Endothelial cell of umbilical vein (primary cell): Measurements from ENCODE around the gene TGFA. TPM values are rescaled to one million over a fixed set of nuclear protein-coding genes. Genes with fewer than 3 reads are reported as not detected.

Source experiments
- BruUV-seq: library from RNA; stranded (reverse); fragments of 400-500 nt; replicated peaks from 2 replicates; lab custom pipeline; 2021; lab: Mats Ljungman, UMichigan
- CTCF ChIA-PET: fragments of 300-600, 350-600 bp; sonication (Branson Sonifier 250); formaldehyde crosslinking; loops from one replicate; lab custom pipeline; 2021; ENCODE audit warnings: antibody characterized with exemption, inconsistent platforms; lab: Charles Lee
- POLR2A ChIA-PET: fragments of 300-600, 350-600 bp; sonication (Branson Sonifier 250); formaldehyde crosslinking; loops from one replicate; lab custom pipeline; 2021; ENCODE audit warnings: antibody characterized with exemption, inconsistent platforms; lab: Charles Lee
- DNase-seq: peaks from one replicate; pipeline ENCODE4 v3.0.0-alpha.2; 2011; ENCODE audit warnings: low read depth, low spot score
- FAIRE-seq: peaks from 2 replicates; lab custom pipeline; 2011; peaks lifted over from hg19 to GRCh38; lab: Jason Lieb, UNC
- H2AFZ ChIP-seq: 2 replicates; pipeline ENCODE4 v1.6.0; 2012; ENCODE audit warnings: low read depth, low read length, control low read depth, inconsistent platforms
- H3K27ac ChIP-seq: 2 replicates; pipeline ENCODE4 v1.5.1; 2011; ENCODE audit warnings: low read depth, mild to moderate bottlenecking, control low read depth, low read length, moderate library complexity; ENCODE audit not compliant: insufficient read depth
- H3K27me3 ChIP-seq, 2 experiments: 2 replicates each; pipeline versions ENCODE4 v1.6.0 to v1.6.1; 2011; ENCODE audit warnings: low read length in 2 of 2, mixed read lengths in 1 of 2; ENCODE audit not compliant: control insufficient read depth in 2 of 2, insufficient read depth in 2 of 2
- H3K36me3 ChIP-seq, 2 experiments: 2 replicates in 1 of 2; 3 replicates in 1 of 2; pipeline ENCODE4 v1.5.1; 2011; ENCODE audit warnings: low read length in 2 of 2, mild to moderate bottlenecking in 1 of 2, moderate library complexity in 1 of 2; ENCODE audit not compliant: control insufficient read depth in 2 of 2, insufficient read depth in 2 of 2; ENCODE audit errors: extremely low read depth in 1 of 2
- H3K4me1 ChIP-seq: 3 replicates; pipeline ENCODE4 v1.5.1; 2011; ENCODE audit warnings: mild to moderate bottlenecking, low read length; ENCODE audit not compliant: control insufficient read depth, insufficient read depth; ENCODE audit errors: extremely low read depth
- H3K4me2 ChIP-seq: 2 replicates; pipeline ENCODE4 v1.6.1; 2011; ENCODE audit warnings: low read length, control low read depth, mixed read lengths; ENCODE audit not compliant: insufficient read depth
- H3K4me3 ChIP-seq, 3 experiments: fragments of 200-600 bp in 1 of 3; sonication (generic), shearing (Covaris generic) in 1 of 3; replicated peaks in 1 of 3; 2 replicates each; pipeline ENCODE4 v1.5.1; 2011 to 2016; ENCODE audit warnings: control low read depth in 3 of 3, low read length in 3 of 3, mild to moderate bottlenecking in 2 of 3, inconsistent platforms in 1 of 3, low read depth in 1 of 3, moderate library complexity in 1 of 3; ENCODE audit not compliant: insufficient read depth in 1 of 3
- H3K79me2 ChIP-seq: 2 replicates; pipeline ENCODE4 v1.6.0; 2012; ENCODE audit warnings: low read length, inconsistent platforms; ENCODE audit not compliant: control insufficient read depth, insufficient read depth
- H3K9ac ChIP-seq: replicated peaks from 2 replicates; pipeline ENCODE3; 2011; ENCODE audit warnings: low read length, control low read depth; ENCODE audit not compliant: insufficient read depth; ENCODE audit errors: extremely low read depth
- H3K9me1 ChIP-seq: replicated peaks from 3 replicates; pipeline ENCODE4 v1.6.0; 2011; ENCODE audit warnings: mild to moderate bottlenecking, low read length; ENCODE audit not compliant: control insufficient read depth, insufficient read depth; ENCODE audit errors: extremely low read depth
- H3K9me3 ChIP-seq: replicated peaks from 2 replicates; pipeline ENCODE4 v1.5.1; 2012; ENCODE audit warnings: low read length, inconsistent platforms; ENCODE audit not compliant: control insufficient read depth, insufficient read depth
- H4K20me1 ChIP-seq: replicated peaks from 2 replicates; pipeline ENCODE3; 2011; ENCODE audit warnings: mild to moderate bottlenecking, low read length; ENCODE audit not compliant: control insufficient read depth, insufficient read depth; ENCODE audit errors: extremely low read depth
- CTCF ChIP-seq, 2 donors: IDR thresholded peaks; 1 replicate in 1 of 2; 2 replicates in 1 of 2; pipeline ENCODE4 v1.5.1; 2011; ENCODE audit warnings: low read length in 2 of 2, mild to moderate bottlenecking in 2 of 2, moderate library complexity in 2 of 2, control low read depth in 1 of 2, inconsistent platforms in 1 of 2, low read depth in 1 of 2; ENCODE audit not compliant: insufficient read depth in 1 of 2; ENCODE audit errors: extremely low read depth in 1 of 2
- EZH2 ChIP-seq: IDR thresholded peaks from 2 replicates; pipeline ENCODE4 v1.6.1; 2012; ENCODE audit warnings: borderline replicate concordance, low read depth, mild to moderate bottlenecking, moderate library complexity, low read length, inconsistent platforms; ENCODE audit not compliant: severe bottlenecking
- GATA2 ChIP-seq: IDR thresholded peaks from 2 replicates; pipeline ENCODE4 v1.7.0; 2011; ENCODE audit warnings: low read depth, mild to moderate bottlenecking, moderate library complexity, mixed read lengths, low read length; ENCODE audit not compliant: insufficient read length, insufficient read depth
- JUN ChIP-seq: IDR thresholded peaks from 2 replicates; pipeline ENCODE4 v1.6.1; 2011; ENCODE audit warnings: borderline replicate concordance, low read depth; ENCODE audit not compliant: insufficient read length, insufficient read depth
- MYC ChIP-seq: IDR thresholded peaks from one replicate; pipeline ENCODE4 v1.6.1; 2011; ENCODE audit warnings: mild to moderate bottlenecking, low read depth, low read length
- POLR2A ChIP-seq: IDR thresholded peaks from 2 replicates; pipeline ENCODE4 v1.6.1; 2012; ENCODE audit warnings: low read depth, mild to moderate bottlenecking, control low read depth, low read length
- POLR2AphosphoS5 ChIP-seq: IDR thresholded peaks from 2 replicates; pipeline ENCODE4 v1.6.1; 2012; ENCODE audit warnings: low read depth, mild to moderate bottlenecking, control low read depth, low read length, moderate library complexity; ENCODE audit not compliant: insufficient read depth
- dilution Hi-C: fragments of 300-500 bp; cut with MboI; formaldehyde crosslinking; loops from one replicate; pipeline ENCODE4 v1.15.0; 2019; ENCODE audit warnings: low sequenced_read_pairs; ENCODE audit not compliant: extremely low pct_ligation_motif_present
- intact Hi-C: fragments of 100-400 bp; cut with micrococcal nuclease; formaldehyde crosslinking; loops from one replicate; pipeline ENCODE4 v1.10.0; 2022
- polyA plus RNA-seq, 4 experiments: library from polyadenylated mRNA; depleted of rRNA in 3 of 4; stranded (reverse) in 3 of 4; unstranded in 1 of 4; fragments of >200 nt; gene quantifications; 2 replicates each; pipeline versions ENCODE4 v1.2.1 to v1.2.3, GENCODE V29; 2011 to 2012; ENCODE audit warnings: missing spikeins in 1 of 4
- total RNA-seq: library from RNA; stranded (reverse); gene quantifications from 2 replicates; pipeline ENCODE4 v1.2.3, GENCODE V29; 2021
- TF ChIP-seq, protein P1 (sequence below): IDR thresholded peaks from 2 replicates; pipeline ENCODE4 v1.6.1; 2011; ENCODE audit not compliant: insufficient read depth, insufficient read length

The TGFA gene
- total and polyA plus RNA-seq, 2 donors (not counting 3 experiments of a cell fraction or from before 2014, with no cell fraction given), result 0.22 to 0.32 TPM

- Histone ChIP-seq H3K79me2 (no peaks in the 10 kb centered on the region), H3K9me1 (no peaks in the 10 kb centered on the region), H3K27ac (no peak overlapping the region), H3K27me3 (peaks cover 0 to 24% of the 10 kb centered on the region in 2 experiments), H3K9me3 (no peaks in the 10 kb centered on the region), H3K9ac (no peak overlapping the region), H3K4me2 (no peak overlapping the region), H2AFZ (no peak overlapping the region), H4K20me1 (no peaks in the 10 kb centered on the region), H3K4me1 (no peaks in the 10 kb centered on the region), H3K4me3 (no peak overlapping the region), H3K36me3 (no peaks in the 10 kb centered on the region)
- CTCF ChIA-PET, result interaction anchor here (3.3 kb wide), 1 partner anchor 14 kb away, joined by 13 read pairs; no protein-coding TSS in a partner anchor
- DNase-seq (no peak), FAIRE-seq (no peak)
- POLR2A ChIA-PET, result no interaction called here
- no TSS peak for BruUV-seq
- dilution Hi-C loops (no loop called here), intact Hi-C loops (no loop called here)
- no peak for TF ChIP-seq JUN
- TF ChIP-seq MYC, result no peak
- TF ChIP-seq CTCF (IDR thresholded peaks at IDR 0.05; ENCODE audit: extremely low read depth in 1 of 2, insufficient read depth in 1 of 2, low read depth in 1 of 2, low read length in 2 of 2), result no peak
- TF ChIP-seq GATA2, result no peak
- no peak for TF ChIP-seq POLR2A
- no peak for TF ChIP-seq POLR2AphosphoS5
- no peak for TF ChIP-seq EZH2
- TF ChIP-seq, protein P1, sequence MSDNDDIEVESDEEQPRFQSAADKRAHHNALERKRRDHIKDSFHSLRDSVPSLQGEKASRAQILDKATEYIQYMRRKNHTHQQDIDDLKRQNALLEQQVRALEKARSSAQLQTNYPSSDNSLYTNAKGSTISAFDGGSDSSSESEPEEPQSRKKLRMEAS, result no peak
Measured at GRCh38 chr2:70603066-70603465, 49.4 kb upstream of the TGFA start.
